ENCODE data around the gene NDUFC1. TPM values are rescaled to one million over a fixed set of nuclear protein-coding genes. Genes with fewer than 3 reads are reported as not detected.
A peak's percentile ranks its signal among the peaks of the same experiment; 100 is the strongest.

NDUFC1 gene
- total RNA-seq, 4 donors from 2014 or later, result 45.7 to 52.8 (median 50.8) TPM

DNA sequence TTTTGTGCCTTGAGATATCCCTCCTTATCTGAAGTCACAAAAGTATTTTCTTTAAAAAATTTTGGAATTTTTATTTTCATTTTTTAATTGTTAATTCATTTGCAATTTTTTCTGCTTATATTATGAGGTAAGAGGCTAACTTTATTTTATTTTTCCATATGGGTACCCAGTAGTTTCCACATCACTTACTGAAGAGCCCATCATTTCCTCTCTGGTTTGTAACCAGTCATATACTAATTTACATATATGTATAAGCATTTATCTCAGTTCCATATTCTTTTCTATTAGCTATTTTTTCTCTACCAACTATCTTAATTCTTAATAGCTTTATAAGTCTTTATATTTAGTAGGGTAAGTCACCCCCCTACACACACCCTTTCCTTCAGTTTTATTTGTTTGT lies 49.2 kb downstream of the NDUFC1 start:
- H3K36me3 ChIP-seq, result no peaks in the 10 kb centered on the region
- no peak for TF ChIP-seq POLR2A (IDR thresholded peaks at IDR 0.05; ENCODE audit: low read depth)
- TF ChIP-seq EP300 (IDR thresholded peaks at IDR 0.05), result no peak
- TF ChIP-seq, protein P1, sequence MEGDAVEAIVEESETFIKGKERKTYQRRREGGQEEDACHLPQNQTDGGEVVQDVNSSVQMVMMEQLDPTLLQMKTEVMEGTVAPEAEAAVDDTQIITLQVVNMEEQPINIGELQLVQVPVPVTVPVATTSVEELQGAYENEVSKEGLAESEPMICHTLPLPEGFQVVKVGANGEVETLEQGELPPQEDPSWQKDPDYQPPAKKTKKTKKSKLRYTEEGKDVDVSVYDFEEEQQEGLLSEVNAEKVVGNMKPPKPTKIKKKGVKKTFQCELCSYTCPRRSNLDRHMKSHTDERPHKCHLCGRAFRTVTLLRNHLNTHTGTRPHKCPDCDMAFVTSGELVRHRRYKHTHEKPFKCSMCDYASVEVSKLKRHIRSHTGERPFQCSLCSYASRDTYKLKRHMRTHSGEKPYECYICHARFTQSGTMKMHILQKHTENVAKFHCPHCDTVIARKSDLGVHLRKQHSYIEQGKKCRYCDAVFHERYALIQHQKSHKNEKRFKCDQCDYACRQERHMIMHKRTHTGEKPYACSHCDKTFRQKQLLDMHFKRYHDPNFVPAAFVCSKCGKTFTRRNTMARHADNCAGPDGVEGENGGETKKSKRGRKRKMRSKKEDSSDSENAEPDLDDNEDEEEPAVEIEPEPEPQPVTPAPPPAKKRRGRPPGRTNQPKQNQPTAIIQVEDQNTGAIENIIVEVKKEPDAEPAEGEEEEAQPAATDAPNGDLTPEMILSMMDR (IDR thresholded peaks at IDR 0.05), result no peak
- TF ChIP-seq POLR2AphosphoS5 (IDR thresholded peaks at IDR 0.05), result no peak
- intact Hi-C loops (cut with DNase I), result no loop called here

DNA sequence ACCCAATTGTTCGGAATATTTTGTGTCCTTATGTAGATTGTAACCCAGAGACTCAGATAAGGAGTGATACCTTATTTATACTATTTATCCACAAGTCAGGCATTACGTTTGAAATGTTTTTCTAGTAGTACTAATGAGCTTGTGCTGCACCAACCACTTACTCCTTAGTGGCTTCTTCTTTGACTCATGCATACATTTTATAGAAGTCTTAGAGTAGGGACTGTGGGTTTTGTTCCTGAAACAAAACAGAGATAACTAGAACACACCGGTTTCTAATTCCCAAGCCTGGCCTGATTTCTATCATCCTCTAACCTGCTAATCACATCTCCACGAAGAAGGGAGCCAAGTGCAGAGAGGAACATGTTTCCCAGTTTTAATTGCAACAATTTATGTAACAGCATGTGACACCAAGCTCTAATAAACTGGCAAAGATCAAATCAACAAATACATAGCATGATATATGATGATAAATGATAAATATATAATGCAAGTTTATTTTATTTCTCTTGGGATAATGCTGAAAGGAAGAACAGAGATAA lies 54.5 kb downstream of the NDUFC1 start:
- H3K27ac ChIP-seq (replicated peaks in 1 of 4), result no peak overlapping the region
- WGBS, result 71% methylated on average over 4 of the region's 4 CpGs
- DNase-seq (ENCODE audit: extremely low spot score), result no peak
- no peaks in the 10 kb centered on the region for H3K36me3 ChIP-seq
- no peaks in the 10 kb centered on the region for H3K9me3 ChIP-seq
- no peak overlapping the region for H3K4me3 ChIP-seq
- TF ChIP-seq, protein P1 (IDR thresholded peaks at IDR 0.05), result no peak
- no peak for TF ChIP-seq POLR2AphosphoS5 (IDR thresholded peaks at IDR 0.05)
- no peak for TF ChIP-seq POLR2A (IDR thresholded peaks at IDR 0.05; ENCODE audit: low read depth)
- TF ChIP-seq EP300 (IDR thresholded peaks at IDR 0.05), result no peak
- intact Hi-C loops (cut with DNase I), result no loop called here
- H3K27me3 ChIP-seq, result no peaks in the 10 kb centered on the region
- H3K4me1 ChIP-seq, result peaks cover 0 to 11% (median 10%) of the 10 kb centered on the region in 4 donors

More for the DNA sequence above, 49.2 kb downstream of the NDUFC1 start:
- no peak overlapping the region for H3K4me3 ChIP-seq
- H3K27me3 ChIP-seq, result no peaks in the 10 kb centered on the region
- peaks cover 0 to 5% (median 0%) of the 10 kb centered on the region in 4 donors for H3K4me1 ChIP-seq
- DNase-seq (ENCODE audit: extremely low spot score), result no peak
- H3K27ac ChIP-seq (replicated peaks in 1 of 4), result no peak overlapping the region
- H3K9me3 ChIP-seq, result no peaks in the 10 kb centered on the region

DNA sequence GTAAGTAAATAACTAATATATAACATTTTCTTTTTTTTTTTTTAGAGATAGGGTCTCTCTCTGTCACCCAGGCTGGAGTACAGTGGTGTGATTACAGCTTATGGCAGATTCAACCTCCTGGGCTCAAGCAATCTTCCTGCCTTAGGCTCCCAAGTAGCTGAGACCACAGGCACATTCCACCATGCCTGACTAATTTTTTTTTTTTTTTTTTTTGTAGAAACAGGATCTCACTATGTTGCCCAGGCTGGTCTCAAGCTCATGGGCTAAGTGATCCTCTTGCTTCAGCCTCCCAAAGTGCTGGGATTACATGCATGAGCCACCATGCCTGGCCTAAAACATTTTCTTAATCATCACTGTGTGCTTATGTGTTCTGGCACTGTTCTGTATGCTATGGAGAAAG lies 55.0 kb downstream of the NDUFC1 start:
- Histone ChIP-seq H3K27me3 (no peaks in the 10 kb centered on the region), H3K9me3 (no peaks in the 10 kb centered on the region), H3K36me3 (no peaks in the 10 kb centered on the region), H3K4me3 (no peak overlapping the region), H3K27ac (replicated peaks in 1 of 4) (no peak overlapping the region), H3K4me1 (peaks cover 0 to 16% (median 12%) of the 10 kb centered on the region in 4 donors)
- DNase-seq (ENCODE audit: extremely low spot score), result no peak
- TF ChIP-seq POLR2A (IDR thresholded peaks at IDR 0.05; ENCODE audit: low read depth) (no peak), POLR2AphosphoS5 (IDR thresholded peaks at IDR 0.05) (no peak), EP300 (IDR thresholded peaks at IDR 0.05) (no peak)
- TF ChIP-seq, protein P1 (IDR thresholded peaks at IDR 0.05), result no peak
- intact Hi-C loops (cut with DNase I), result no loop called here

DNA sequence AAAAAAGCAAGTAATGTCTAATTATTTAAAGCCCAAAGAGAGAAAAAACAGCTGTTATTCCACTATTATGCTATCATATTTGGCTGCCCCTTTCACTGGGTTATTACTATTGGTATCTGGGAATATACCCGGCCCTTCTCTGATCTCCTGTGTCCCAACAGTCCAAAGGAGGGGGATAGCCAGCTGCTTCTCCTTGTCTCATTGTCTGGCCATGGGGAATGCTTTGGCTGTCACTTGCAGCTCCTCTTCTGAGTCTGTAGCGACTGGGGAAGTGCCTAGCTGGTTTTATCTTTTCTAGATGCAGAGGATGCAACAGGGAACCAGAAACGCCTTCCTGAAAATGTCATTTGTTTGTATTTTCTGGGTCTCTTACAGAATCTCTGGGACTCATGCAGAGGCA lies 56.1 kb downstream of the NDUFC1 start:
- H3K4me1 ChIP-seq, result peaks cover 0 to 16% (median 12%) of the 10 kb centered on the region in 4 donors
- intact Hi-C loops (cut with DNase I), result no loop called here
- no peaks in the 10 kb centered on the region for H3K9me3 ChIP-seq
- TF ChIP-seq, protein P1 (IDR thresholded peaks at IDR 0.05), result no peak
- no peak for TF ChIP-seq EP300 (IDR thresholded peaks at IDR 0.05)
- no peak for TF ChIP-seq POLR2A (IDR thresholded peaks at IDR 0.05; ENCODE audit: low read depth)
- TF ChIP-seq POLR2AphosphoS5 (IDR thresholded peaks at IDR 0.05), result no peak
- no peak for DNase-seq (ENCODE audit: extremely low spot score)
- no peaks in the 10 kb centered on the region for H3K36me3 ChIP-seq
- no peaks in the 10 kb centered on the region for H3K27me3 ChIP-seq
- H3K4me3 ChIP-seq, result no peak overlapping the region
- peak overlapping the region in 3 of 4 donors; percentile 15 to 45 (median 40) for H3K27ac ChIP-seq (replicated peaks in 1 of 4)
- WGBS, result 51% methylated on average over 3 of the region's 3 CpGs

DNA sequence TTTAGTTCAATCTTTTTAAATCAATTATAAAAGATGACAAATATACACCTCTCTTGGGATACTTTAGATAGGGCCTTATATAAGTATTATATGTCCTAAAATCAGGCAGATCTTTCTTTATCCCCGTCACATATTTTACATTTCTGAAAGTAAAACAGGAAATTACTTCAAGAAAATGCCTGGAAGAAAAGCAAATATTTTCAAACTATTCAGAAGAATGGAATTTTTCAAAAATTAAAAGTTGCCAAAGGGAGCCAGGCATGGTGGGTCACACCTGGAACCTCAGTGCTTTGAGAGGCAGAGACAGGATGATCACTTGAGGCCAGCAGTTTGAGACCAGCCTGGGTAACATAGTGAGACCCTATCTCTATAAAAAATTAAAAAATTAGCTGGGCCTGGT lies 56.7 kb downstream of the NDUFC1 start:
- TF ChIP-seq EP300 (IDR thresholded peaks at IDR 0.05) (no peak), POLR2A (IDR thresholded peaks at IDR 0.05; ENCODE audit: low read depth) (no peak), POLR2AphosphoS5 (IDR thresholded peaks at IDR 0.05) (no peak)
- TF ChIP-seq, protein P1 (IDR thresholded peaks at IDR 0.05), result no peak

More for the DNA sequence above, 56.7 kb downstream of the NDUFC1 start:
- Histone ChIP-seq H3K27me3 (no peaks in the 10 kb centered on the region), H3K27ac (replicated peaks in 1 of 4) (peak overlapping the region; percentile 15 to 45 (median 28)), H3K36me3 (no peaks in the 10 kb centered on the region), H3K4me1 (peaks cover 0 to 16% (median 12%) of the 10 kb centered on the region in 4 donors), H3K9me3 (no peaks in the 10 kb centered on the region), H3K4me3 (no peak overlapping the region)
- intact Hi-C loops (cut with DNase I), result no loop called here
- 85% methylated on average over 1 of the region's 1 CpG for WGBS
- no peak for DNase-seq (ENCODE audit: extremely low spot score)

Measured in esophagus muscularis mucosa (tissue), 4 donors.